ENCODE data around the gene MBNL1.

DNA sequence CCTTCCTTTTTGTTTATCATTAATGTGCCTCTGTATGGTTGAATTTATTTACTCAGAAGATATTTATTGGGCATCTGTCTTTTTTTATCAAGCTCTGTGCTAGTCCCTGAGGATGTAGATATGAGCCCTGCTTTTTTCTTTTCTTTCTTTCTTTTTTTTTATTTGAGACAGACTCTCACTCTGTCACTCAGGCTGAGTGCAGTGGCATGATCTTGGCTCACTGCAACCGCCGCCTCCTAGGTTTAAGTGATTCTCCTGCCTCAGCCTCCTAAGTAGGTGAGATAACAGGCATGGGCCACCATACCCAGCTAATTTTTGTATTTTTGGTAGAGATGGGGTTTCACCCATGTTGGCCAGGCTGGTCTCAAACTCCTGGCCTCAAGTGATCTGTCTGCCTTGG lies 58.5 kb downstream of the MBNL1 start:
- TF ChIP-seq, protein P1, sequence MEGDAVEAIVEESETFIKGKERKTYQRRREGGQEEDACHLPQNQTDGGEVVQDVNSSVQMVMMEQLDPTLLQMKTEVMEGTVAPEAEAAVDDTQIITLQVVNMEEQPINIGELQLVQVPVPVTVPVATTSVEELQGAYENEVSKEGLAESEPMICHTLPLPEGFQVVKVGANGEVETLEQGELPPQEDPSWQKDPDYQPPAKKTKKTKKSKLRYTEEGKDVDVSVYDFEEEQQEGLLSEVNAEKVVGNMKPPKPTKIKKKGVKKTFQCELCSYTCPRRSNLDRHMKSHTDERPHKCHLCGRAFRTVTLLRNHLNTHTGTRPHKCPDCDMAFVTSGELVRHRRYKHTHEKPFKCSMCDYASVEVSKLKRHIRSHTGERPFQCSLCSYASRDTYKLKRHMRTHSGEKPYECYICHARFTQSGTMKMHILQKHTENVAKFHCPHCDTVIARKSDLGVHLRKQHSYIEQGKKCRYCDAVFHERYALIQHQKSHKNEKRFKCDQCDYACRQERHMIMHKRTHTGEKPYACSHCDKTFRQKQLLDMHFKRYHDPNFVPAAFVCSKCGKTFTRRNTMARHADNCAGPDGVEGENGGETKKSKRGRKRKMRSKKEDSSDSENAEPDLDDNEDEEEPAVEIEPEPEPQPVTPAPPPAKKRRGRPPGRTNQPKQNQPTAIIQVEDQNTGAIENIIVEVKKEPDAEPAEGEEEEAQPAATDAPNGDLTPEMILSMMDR (IDR thresholded peaks at IDR 0.05; ENCODE audit: low read length), result no peak
- TF ChIP-seq EZH2 (optimal IDR thresholded peaks at IDR 0.05; ENCODE audit: low read depth, low read length), result no peak
- TF ChIP-seq EZH2phosphoT487 (IDR thresholded peaks at IDR 0.05; ENCODE audit: low read length), result no peak
